ENCODE results near the gene TEX11.
"Not testable (repeated sequence)": the region's sequence is repeated elsewhere in the genome, so short reads cannot be mapped to it uniquely, and the experiment has no call there.

The TEX11 gene

DNA sequence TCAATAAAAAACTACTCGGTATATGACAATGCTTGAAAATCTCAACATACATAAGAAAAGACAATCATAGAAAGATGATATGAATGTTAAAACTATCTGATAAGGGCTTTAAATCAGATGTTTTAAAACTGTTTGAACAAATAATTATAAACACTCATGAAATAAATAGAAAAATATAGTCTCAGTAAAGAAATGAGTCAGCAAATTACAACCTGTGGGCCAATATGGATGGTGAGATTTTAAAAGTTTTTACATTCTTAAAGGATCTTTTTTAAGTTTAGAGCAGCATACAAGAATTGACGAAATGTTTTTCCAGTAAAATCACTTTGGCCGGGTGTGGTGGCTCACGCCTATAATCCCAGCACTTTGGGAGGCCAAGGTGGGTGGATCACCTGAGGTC lies 83.1 kb downstream of the TEX11 start:
- Mint-ChIP-seq H3K27me3 (peaks cover 2% of the 10 kb centered on the region), H3K9me3 (no peaks in the 10 kb centered on the region), H3K4me3 (no peak overlapping the region), H3K27ac (no peak overlapping the region), H3K4me1 (no peaks in the 10 kb centered on the region), H3K36me3 (ENCODE audit: low read depth) (no peaks in the 10 kb centered on the region)
- ATAC-seq (no peak), DNase-seq (no peak)

DNA sequence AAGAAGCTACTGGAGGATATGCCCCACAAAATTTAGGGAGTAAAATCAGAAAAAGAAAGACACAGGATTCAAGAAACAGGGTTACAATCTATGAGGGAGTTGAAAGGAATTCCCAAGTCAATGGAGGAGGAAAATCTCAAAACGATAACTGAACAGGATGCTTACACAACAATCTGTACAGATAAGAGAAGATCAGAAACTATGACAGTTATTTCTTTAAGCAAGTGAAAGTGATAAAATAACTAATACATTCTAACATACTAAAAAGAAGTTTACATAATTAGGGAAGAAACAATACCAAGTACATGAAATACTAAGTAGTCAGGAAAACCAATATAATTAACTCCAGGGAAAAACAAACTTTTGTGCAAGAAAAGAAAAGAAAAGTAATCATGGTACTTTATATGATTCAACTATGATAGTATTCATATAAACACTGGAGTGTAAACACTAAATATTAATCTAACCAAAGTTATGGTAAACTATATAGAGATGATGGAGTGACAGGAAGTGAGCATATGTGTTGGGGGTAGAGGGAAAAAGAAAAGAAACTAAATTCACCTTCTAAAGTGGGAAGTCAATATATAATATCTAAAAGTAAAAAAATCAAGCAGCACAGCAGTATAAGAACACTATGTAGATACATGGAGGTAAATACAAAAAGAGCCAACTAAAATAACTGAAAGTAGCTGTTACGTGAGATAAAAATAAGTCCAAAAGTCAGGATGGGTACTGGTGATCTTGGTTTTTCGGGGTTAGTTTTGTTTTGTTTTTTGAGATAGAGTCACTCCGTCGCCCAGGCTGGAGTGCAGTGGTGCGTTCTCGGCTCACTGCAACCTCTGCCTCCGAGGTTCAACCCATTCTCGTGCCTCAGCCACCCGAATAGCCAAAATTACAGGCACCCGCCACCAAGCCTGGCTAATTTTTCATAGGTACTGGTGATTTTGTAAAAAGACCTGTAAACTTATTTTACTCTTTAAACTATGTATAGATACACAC lies 99.3 kb downstream of the TEX11 start:
- Mint-ChIP-seq H3K36me3 (ENCODE audit: low read depth) (no peaks in the 10 kb centered on the region), H3K27ac (no peak overlapping the region)

DNA sequence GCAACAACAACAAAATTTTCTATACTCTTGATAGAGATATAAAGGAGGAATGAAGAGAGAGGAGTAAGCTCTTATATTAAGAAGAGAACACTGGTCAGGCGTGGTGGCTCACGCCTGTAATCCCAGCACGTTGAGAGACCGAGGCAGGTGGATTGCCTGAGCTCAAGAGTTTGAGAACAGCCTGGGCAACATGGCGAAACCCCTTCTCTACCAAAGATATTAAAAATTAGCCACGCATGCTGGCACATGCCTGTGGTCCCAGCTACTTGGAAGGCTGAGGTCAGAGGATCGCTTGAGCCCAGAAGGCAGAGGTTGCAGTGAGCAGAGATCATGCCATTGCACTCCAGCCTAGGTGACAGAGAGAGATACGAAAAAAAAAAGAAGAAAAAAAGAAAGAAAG lies 102.4 kb downstream of the TEX11 start:
- H3K27me3 Mint-ChIP-seq: peaks cover 3% of the 10 kb centered on the region
- no peak overlapping the region for H3K27ac Mint-ChIP-seq
- no peaks in the 10 kb centered on the region for H3K9me3 Mint-ChIP-seq
- H3K4me1 Mint-ChIP-seq: no peaks in the 10 kb centered on the region
- DNase-seq (no peak), ATAC-seq (no peak)
- no peak overlapping the region for H3K4me3 Mint-ChIP-seq
- no peaks in the 10 kb centered on the region for H3K36me3 Mint-ChIP-seq (ENCODE audit: low read depth)

More for the DNA sequence above, 99.3 kb downstream of the TEX11 start:
- Mint-ChIP-seq H3K4me3 (no peak overlapping the region), H3K4me1 (no peaks in the 10 kb centered on the region), H3K9me3 (no peaks in the 10 kb centered on the region), H3K27me3 (no peaks in the 10 kb centered on the region)
- DNase-seq: no peak
- ATAC-seq: no peak

DNA sequence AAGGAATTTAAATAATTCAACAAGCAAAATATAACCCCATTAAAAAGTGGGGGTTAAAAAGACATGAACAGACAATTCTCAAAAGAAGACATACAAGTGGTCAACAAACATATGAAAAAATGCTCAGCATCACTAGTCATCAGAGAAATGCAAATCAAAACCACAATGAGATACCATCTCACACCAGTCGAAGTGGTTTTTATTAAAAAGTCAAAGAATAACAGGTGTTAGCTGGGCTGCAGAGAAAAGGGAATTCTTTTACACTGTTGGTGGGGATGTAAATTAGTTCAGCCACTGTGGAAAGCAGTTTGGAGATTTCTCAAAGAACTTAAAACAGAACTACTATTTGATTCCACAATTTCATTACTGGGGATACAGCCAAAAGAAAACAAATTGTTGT lies 111.8 kb downstream of the TEX11 start:
- H3K27ac Mint-ChIP-seq; H3K27me3 Mint-ChIP-seq; H3K4me1 Mint-ChIP-seq; DNase-seq; H3K36me3 Mint-ChIP-seq (ENCODE audit: low read depth); H3K4me3 Mint-ChIP-seq; ATAC-seq; H3K9me3 Mint-ChIP-seq: not testable (repeated sequence)

DNA sequence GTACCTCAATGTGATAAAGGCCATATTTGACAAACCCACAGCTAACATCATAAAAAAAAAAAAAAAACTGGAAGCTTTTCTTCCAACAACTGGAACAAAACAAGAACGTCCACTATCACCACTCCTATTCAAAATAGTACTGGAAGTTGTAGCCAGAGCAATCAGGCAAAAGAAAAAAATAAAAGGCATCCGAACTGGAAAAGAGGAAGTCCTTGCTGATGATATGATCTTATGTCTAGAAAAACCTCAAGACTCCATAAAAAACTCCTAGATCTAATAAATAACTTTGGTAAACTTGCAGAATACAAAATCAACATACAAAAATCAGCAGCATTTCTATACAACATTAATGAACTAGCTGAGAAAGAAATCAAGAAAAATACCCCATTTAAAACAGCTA lies 134.3 kb downstream of the TEX11 start:
- Mint-ChIP-seq H3K9me3 (no peaks in the 10 kb centered on the region), H3K27me3 (no peaks in the 10 kb centered on the region), H3K36me3 (ENCODE audit: low read depth) (no peaks in the 10 kb centered on the region), H3K4me3 (no peak overlapping the region), H3K4me1 (no peaks in the 10 kb centered on the region), H3K27ac (no peak overlapping the region)
- ATAC-seq (no peak), DNase-seq (no peak)

DNA sequence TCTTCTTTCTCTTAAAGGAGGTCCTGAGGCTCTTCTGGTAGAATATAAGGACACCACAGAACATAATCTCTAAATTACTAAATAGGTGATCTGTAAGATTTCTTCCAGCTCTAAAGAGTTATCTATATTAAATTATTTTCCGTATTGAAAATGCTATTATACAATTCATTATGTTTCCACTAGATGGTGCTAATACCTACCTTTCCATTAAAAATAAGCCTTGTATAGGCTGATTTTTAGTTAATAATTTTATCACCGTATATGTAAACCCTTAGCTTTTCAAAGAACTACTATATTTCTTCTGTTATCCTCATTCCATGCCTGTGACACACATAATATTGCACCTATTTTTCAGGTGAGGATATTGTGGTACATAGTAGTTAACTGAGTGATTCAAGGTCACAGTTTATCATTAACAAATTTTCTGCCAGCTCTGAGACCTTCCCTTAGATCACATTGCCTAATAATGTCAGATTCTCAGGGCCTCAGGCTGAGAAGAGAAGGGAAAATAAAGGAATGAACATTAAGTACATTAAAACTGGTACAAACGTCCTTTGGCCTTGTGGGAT lies 138.8 kb downstream of the TEX11 start:
- DNase-seq: no peak
- Mint-ChIP-seq H3K4me3 (no peak overlapping the region), H3K36me3 (ENCODE audit: low read depth) (no peaks in the 10 kb centered on the region)

DNA sequence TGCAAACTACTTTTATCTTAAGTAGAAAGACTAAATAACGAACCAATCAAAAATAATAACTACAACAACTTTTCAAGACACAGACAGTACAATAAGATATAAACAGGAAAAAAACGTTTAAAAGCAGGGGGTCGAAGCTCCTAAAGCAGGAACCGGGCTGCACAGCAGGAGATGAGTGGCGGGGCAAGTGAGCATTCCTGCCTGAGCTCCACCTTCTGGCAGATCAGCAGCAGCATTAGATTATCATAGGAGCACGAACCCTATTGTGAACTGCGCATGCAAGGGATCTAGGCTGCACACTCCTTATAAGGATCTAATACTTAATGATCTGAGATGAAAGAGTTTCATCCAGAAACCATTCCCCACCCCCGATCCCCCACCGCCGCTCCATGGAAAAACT lies 146.2 kb downstream of the TEX11 start:
- H3K27me3 Mint-ChIP-seq: peaks cover 2% of the 10 kb centered on the region
- H3K9me3 Mint-ChIP-seq: no peaks in the 10 kb centered on the region
- DNase-seq (no peak), ATAC-seq (no peak)
- no peaks in the 10 kb centered on the region for H3K4me1 Mint-ChIP-seq
- H3K27ac Mint-ChIP-seq: no peak overlapping the region
- no peaks in the 10 kb centered on the region for H3K36me3 Mint-ChIP-seq (ENCODE audit: low read depth)
- H3K4me3 Mint-ChIP-seq: no peak overlapping the region

More for the DNA sequence above, 138.8 kb downstream of the TEX11 start:
- no peaks in the 10 kb centered on the region for H3K4me1 Mint-ChIP-seq
- H3K27me3 Mint-ChIP-seq: no peaks in the 10 kb centered on the region
- ATAC-seq: no peak
- H3K9me3 Mint-ChIP-seq: no peaks in the 10 kb centered on the region
- H3K27ac Mint-ChIP-seq: no peak overlapping the region

DNA sequence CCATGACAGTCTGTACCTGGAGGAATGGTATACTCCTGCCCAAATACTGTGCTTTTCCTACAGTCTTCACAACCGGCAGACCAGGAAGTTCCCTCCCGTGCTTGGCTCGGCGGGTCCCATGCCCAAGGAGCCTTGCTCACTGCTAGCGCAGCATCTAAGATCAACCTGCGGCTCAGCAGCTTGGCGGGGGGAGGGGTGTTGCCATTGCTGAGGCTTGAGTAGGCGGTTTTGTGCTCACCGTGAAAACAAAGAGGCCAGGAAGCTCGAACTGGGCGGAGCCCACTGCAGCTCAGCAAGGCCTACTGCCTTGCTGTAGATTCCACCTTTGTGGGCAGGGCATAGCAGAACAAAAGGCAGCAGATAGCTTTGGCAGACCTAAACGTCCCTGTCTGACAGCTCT lies 152.7 kb downstream of the TEX11 start:
- no peak overlapping the region for H3K27ac Mint-ChIP-seq
- H3K4me3 Mint-ChIP-seq: no peak overlapping the region
- peaks cover 25% of the 10 kb centered on the region for H3K4me1 Mint-ChIP-seq
- H3K27me3 Mint-ChIP-seq: no peaks in the 10 kb centered on the region
- no peaks in the 10 kb centered on the region for H3K36me3 Mint-ChIP-seq (ENCODE audit: low read depth)
- DNase-seq (peak; percentile 57), ATAC-seq (peak; percentile 54)
- no peaks in the 10 kb centered on the region for H3K9me3 Mint-ChIP-seq

DNA sequence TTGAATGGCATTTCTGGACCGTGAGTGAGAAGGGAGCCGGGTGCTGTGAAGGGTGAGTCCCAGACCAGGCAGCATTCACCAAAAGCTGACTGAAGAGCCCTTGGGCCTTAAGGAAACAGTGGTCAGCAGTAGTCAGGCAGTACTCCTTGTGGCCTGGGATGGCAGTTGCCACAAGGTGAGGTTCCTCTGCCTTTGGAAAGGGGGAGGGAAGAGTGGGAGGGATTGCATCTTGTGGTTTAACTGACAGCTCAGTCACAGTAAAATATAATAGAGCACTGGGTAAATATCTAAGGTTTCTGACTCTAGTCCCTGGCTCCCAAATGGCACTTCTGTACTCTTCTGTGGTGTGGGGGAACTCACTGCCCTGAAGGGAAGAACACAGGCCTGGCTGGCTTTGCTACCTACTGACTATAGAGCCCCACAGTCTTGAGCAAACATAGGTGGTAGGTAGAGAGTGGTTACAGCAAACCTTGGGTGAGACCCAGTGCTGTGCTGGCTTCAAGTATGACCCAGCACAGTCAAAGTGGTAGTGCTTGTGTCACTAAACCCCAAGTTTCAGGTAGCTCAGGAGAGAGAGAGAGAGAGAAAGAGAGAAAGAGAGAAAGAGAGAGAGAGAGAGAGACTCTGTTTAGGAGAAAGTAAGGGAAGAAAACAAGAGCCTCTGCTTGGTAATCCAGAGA lies 154.2 kb downstream of the TEX11 start:
- Mint-ChIP-seq H3K27me3 (no peaks in the 10 kb centered on the region), H3K9me3 (no peaks in the 10 kb centered on the region), H3K4me1 (peaks cover 25% of the 10 kb centered on the region), H3K27ac (no peak overlapping the region), H3K4me3 (no peak overlapping the region), H3K36me3 (ENCODE audit: low read depth) (no peaks in the 10 kb centered on the region)
- peak; percentile 68 for ATAC-seq
- DNase-seq: no peak

DNA sequence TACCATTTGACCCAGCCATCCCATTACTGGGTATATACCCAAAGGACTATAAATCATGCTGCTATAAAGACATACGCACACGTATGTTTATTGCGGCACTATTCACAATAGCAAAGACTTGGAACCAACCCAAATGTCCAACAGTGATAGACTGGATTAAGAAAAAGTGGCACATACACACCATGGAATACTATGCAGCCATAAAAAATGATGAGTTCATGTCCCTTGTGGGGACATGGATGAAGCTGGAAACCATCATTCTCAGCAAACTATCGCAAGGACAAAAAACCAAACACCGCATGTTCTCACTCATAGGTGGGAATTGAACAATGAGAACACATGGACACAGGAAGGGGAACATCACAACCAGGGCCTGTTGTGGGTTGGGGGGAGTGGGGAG lies 174.7 kb downstream of the TEX11 start:
- H3K9me3 Mint-ChIP-seq: peaks cover 10% of the 10 kb centered on the region
- not testable (repeated sequence) for ATAC-seq; H3K27ac Mint-ChIP-seq; H3K36me3 Mint-ChIP-seq (ENCODE audit: low read depth); DNase-seq; H3K27me3 Mint-ChIP-seq; H3K4me1 Mint-ChIP-seq; H3K4me3 Mint-ChIP-seq

DNA sequence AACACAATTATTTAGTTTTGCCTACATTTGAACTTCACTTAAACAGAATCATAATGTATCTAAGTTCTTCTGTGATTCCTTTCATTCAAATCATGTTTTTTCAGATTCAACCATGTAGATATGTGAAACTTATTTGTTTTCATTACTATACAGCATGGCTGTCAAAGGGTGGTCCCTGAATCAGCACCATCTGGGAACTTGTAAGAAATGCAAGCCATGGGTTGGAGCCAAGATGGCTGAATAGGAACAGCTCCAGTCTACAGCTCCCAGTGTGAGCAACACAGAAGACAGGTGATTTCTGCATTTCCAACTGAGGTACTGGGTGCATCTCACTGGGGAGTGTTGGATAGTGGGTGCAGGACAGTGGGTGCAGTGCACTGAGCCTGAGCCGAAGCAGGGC lies 180.6 kb downstream of the TEX11 start:
- H3K27ac Mint-ChIP-seq; H3K9me3 Mint-ChIP-seq; H3K27me3 Mint-ChIP-seq; H3K4me1 Mint-ChIP-seq; H3K4me3 Mint-ChIP-seq; ATAC-seq; DNase-seq; H3K36me3 Mint-ChIP-seq (ENCODE audit: low read depth): not testable (repeated sequence)

DNA sequence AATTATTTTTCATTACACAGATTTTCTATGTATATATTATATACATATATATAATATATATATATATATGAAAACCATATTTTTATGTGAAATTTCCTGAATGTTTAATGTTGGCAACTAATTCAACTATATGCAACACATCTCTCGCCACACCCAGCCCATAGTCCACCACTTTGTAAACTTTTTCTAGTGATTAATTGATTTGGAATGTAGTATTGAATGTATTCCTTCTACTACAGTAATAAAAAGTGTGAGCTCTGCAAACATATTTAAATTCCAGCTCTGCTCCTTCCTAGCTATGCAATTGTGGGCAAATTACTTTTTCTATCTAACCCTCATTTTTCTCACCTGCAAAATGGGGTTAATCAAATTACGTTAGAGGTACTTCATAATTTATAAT lies 187.8 kb downstream of the TEX11 start:
- Mint-ChIP-seq H3K27ac (no peak overlapping the region), H3K27me3 (no peaks in the 10 kb centered on the region), H3K9me3 (no peaks in the 10 kb centered on the region), H3K4me1 (no peaks in the 10 kb centered on the region), H3K36me3 (ENCODE audit: low read depth) (no peaks in the 10 kb centered on the region), H3K4me3 (no peak overlapping the region)
- ATAC-seq (no peak), DNase-seq (no peak)

DNA sequence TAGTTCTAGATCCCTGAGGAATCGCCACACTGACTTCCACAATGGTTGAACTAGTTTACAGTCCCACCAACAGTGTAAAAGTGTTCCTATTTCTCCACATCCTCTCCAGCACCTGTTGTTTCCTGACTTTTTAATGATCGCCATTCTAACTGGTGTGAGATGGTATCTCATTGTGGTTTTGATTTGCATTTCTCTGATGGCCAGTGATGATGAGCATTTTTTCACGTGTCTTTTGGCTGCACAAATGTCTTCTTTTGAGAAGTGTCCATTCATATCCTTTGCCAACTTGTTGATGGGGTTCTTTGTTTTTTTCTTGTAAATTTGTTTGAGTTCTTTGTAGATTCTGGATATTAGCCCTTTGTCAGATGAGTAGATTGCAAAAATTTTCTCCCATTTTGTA lies 197.2 kb downstream of the TEX11 start:
- not testable (repeated sequence) for H3K9me3 Mint-ChIP-seq; H3K27me3 Mint-ChIP-seq; H3K27ac Mint-ChIP-seq; H3K4me1 Mint-ChIP-seq; H3K36me3 Mint-ChIP-seq (ENCODE audit: low read depth); H3K4me3 Mint-ChIP-seq; DNase-seq; ATAC-seq

DNA sequence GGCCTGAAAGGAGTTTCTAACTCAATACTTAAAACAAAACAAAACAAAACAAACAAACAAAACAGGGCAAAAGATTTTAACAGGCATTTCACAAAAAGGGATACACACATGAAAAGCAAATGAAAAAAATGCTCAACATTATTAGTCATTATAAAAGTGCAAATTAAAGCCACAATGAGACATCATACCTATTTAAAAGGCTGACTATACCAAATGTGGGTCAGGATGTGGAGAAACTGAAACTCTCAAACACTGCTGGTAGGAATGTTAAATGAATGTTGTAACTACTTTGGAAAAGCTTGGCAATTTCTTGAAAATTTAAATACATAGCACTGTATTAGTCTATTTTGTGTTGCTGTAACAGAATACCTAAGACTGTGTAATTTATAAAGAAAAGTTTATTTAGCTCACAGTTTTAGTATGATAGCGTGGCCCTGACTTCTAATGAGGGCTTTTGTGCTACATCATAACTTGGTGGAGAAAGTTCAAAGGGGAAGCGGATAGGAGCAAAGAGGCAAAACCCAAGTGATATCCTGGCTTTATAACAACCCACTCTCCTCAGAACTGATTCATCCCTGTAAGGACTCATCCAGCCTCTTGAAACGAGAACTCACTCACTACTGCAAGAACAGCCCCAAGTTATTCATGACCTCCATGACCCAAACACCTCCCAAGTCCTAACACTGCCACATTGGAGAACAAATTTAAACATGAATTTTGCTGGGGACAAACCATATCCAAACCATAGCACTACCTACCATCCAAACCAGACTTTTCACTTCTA lies 214.0 kb downstream of the TEX11 start:
- DNase-seq: no peak
- peak; percentile 49 for ATAC-seq
- H3K36me3 Mint-ChIP-seq (ENCODE audit: low read depth): no peaks in the 10 kb centered on the region
- H3K27me3 Mint-ChIP-seq: no peaks in the 10 kb centered on the region
- peaks cover 10% of the 10 kb centered on the region for H3K4me1 Mint-ChIP-seq
- no peak overlapping the region for H3K27ac Mint-ChIP-seq
- no peaks in the 10 kb centered on the region for H3K9me3 Mint-ChIP-seq
- no peak overlapping the region for H3K4me3 Mint-ChIP-seq
